Liver (tissue), 9 donors: ENCODE data around the gene LRMDA. TPM values are rescaled to one million over a fixed set of nuclear protein-coding genes. Genes with fewer than 3 reads are reported as not detected.

Source experiments
- DNase-seq: peaks from one replicate; pipeline ENCODE4 v3.0.0-alpha.2; 2017; ENCODE audit warnings: low spot score
- H3K27ac ChIP-seq, 2 donors: one replicate each; pipeline ENCODE4 v1.7.0; 2013; ENCODE audit warnings: inconsistent platforms in 2 of 2, low read length in 2 of 2, control low read depth in 1 of 2, low read depth in 1 of 2, mild to moderate bottlenecking in 1 of 2
- H3K27me3 ChIP-seq, 4 donors: one replicate each; pipeline versions ENCODE4 v1.6.1 to v1.7.0; 2013; ENCODE audit warnings: low read length in 3 of 4, inconsistent platforms in 1 of 4, mild to moderate bottlenecking in 1 of 4, moderate library complexity in 1 of 4; ENCODE audit not compliant: control insufficient read depth in 4 of 4, insufficient read depth in 4 of 4
- H3K36me3 ChIP-seq, 4 donors: one replicate each; pipeline versions ENCODE4 v1.6.1 to v1.7.0; 2013; ENCODE audit warnings: low read length in 3 of 4, mild to moderate bottlenecking in 3 of 4, low read depth in 1 of 4, moderate library complexity in 1 of 4; ENCODE audit not compliant: control insufficient read depth in 4 of 4, insufficient read depth in 3 of 4
- H3K4me1 ChIP-seq, 4 donors: one replicate each; pipeline versions ENCODE4 v1.6.1 to v1.7.0; 2013; ENCODE audit warnings: low read length in 3 of 4, mild to moderate bottlenecking in 3 of 4, moderate library complexity in 1 of 4; ENCODE audit not compliant: control insufficient read depth in 4 of 4, insufficient read depth in 4 of 4
- H3K4me3 ChIP-seq, 3 donors: one replicate each; pipeline versions ENCODE4 v1.6.1 to v1.7.0; 2013; ENCODE audit warnings: low read length in 3 of 3, control low read depth in 1 of 3, low read depth in 1 of 3, mild to moderate bottlenecking in 1 of 3
- H3K9ac ChIP-seq, 2 donors: one replicate each; pipeline ENCODE4 v1.7.0; 2013; ENCODE audit warnings: low read length in 2 of 2, mild to moderate bottlenecking in 2 of 2, moderate library complexity in 2 of 2, control low read depth in 1 of 2, low read depth in 1 of 2
- H3K9me3 ChIP-seq, 4 donors: one replicate each; pipeline versions ENCODE4 v1.6.1 to v1.7.0; 2013; ENCODE audit warnings: low read length in 3 of 4; ENCODE audit not compliant: control insufficient read depth in 4 of 4
- ATF3 ChIP-seq: IDR thresholded peaks from 2 replicates; pipeline ENCODE4 v1.6.1; 2016; ENCODE audit warnings: antibody characterized with exemption
- CTCF ChIP-seq: fragments of 150-350 bp; IDR thresholded peaks from 2 replicates; pipeline ENCODE4 v1.5.1; 2017; ENCODE audit warnings: improper control_type of control experiment, low read depth, low read length; ENCODE audit not compliant: missing input control
- EGR1 ChIP-seq, 2 donors: IDR thresholded peaks; 2 replicates each; pipeline ENCODE4 v1.6.1; 2016 to 2018; ENCODE audit warnings: antibody characterized with exemption in 2 of 2, low read depth in 2 of 2
- FOXA1 ChIP-seq: IDR thresholded peaks from 2 replicates; pipeline ENCODE4 v1.6.1; 2016; ENCODE audit warnings: antibody characterized with exemption
- FOXA2 ChIP-seq: IDR thresholded peaks from 2 replicates; pipeline ENCODE4 v1.6.1; 2016; ENCODE audit warnings: antibody characterized with exemption
- GABPA ChIP-seq, 2 donors: IDR thresholded peaks in 1 of 2; conservative IDR thresholded peaks in 1 of 2; 2 replicates each; pipeline ENCODE4 v1.6.1; 2016; ENCODE audit warnings: antibody characterized with exemption in 2 of 2, mild to moderate bottlenecking in 1 of 2, moderate library complexity in 1 of 2
- HNF4A ChIP-seq, 2 donors: conservative IDR thresholded peaks; 2 replicates each; pipeline ENCODE4 v1.6.1; 2016; ENCODE audit warnings: antibody characterized with exemption in 2 of 2, mild to moderate bottlenecking in 2 of 2
- HNF4G ChIP-seq: IDR thresholded peaks from 2 replicates; pipeline ENCODE4 v1.6.1; 2016; ENCODE audit warnings: antibody characterized with exemption
- JUND ChIP-seq, 2 donors: IDR thresholded peaks; 2 replicates each; pipeline ENCODE4 v1.6.1; 2016; ENCODE audit warnings: antibody characterized with exemption in 2 of 2
- MAX ChIP-seq: IDR thresholded peaks from 2 replicates; pipeline ENCODE4 v1.6.1; 2016; ENCODE audit warnings: antibody characterized with exemption
- NR2F2 ChIP-seq: IDR thresholded peaks from 2 replicates; pipeline ENCODE4 v1.6.1; 2016; ENCODE audit warnings: antibody characterized with exemption
- RAD21 ChIP-seq, 2 donors: IDR thresholded peaks; 2 replicates each; pipeline ENCODE4 v1.6.1; 2016; ENCODE audit warnings: antibody characterized with exemption in 2 of 2, mild to moderate bottlenecking in 2 of 2
- RXRA ChIP-seq, 2 donors: IDR thresholded peaks; 2 replicates each; pipeline ENCODE4 v1.6.1; 2017 to 2018; ENCODE audit warnings: antibody characterized with exemption in 2 of 2, mild to moderate bottlenecking in 1 of 2
- SP1 ChIP-seq: IDR thresholded peaks from 2 replicates; pipeline ENCODE4 v1.6.1; 2018; ENCODE audit warnings: antibody characterized with exemption, mild to moderate bottlenecking
- TAF1 ChIP-seq: conservative IDR thresholded peaks from 2 replicates; pipeline ENCODE4 v1.6.1; 2016; ENCODE audit warnings: antibody characterized with exemption, mild to moderate bottlenecking
- YY1 ChIP-seq: IDR thresholded peaks from 2 replicates; pipeline ENCODE4 v1.6.1; 2016; ENCODE audit warnings: antibody characterized with exemption, mild to moderate bottlenecking
- ZBTB33 ChIP-seq: IDR thresholded peaks from 2 replicates; pipeline ENCODE4 v1.6.1; 2016; ENCODE audit warnings: antibody characterized with exemption
- WGBS: extraction: QIAGEN DNeasy Blood & Tissue Kit; methylation state at CpG from one replicate; pipeline ENCODE4 v1.1.7; 2013; 5-methylcytosine and 5-hydroxymethylcytosine counted together
- polyA plus RNA-seq, 2 donors: library from polyadenylated mRNA; stranded (reverse) in 1 of 2; unstranded in 1 of 2; fragments of 200-250 nt in 1 of 2; fragments of >200 nt in 1 of 2; fragmentation: Nextera tagmentation in 1 of 2; extraction: Ambion mirVana in 1 of 2; gene quantifications; one replicate each; pipeline versions ENCODE4 v1.2.1 to v1.2.3, GENCODE V29; 2013 to 2015
- total RNA-seq, 2 donors: library from RNA; depleted of rRNA; stranded (reverse); fragments of >200 nt; gene quantifications; one replicate each; pipeline ENCODE4 v1.2.3, GENCODE V29; 2014
- donor health status: healthy.
- donor health status: healthy.
- donor health status: healthy.
- donor health status: healthy.
- donor health status: healthy.

The LRMDA gene
- total and polyA plus RNA-seq, 4 donors = 7.9 to 15.8 (median 11.3) TPM

GRCh38 chr10:75657351-75657750 lies 225.9 kb downstream of the LRMDA start:
- no peak overlapping the region for H3K4me3 ChIP-seq
- no peak for DNase-seq
- H3K27ac ChIP-seq = no peak overlapping the region
- H3K27me3 ChIP-seq = no peaks in the 10 kb centered on the region
- peaks cover 0 to 2% (median 0%) of the 10 kb centered on the region in 4 donors for H3K36me3 ChIP-seq
- H3K9me3 ChIP-seq = no peaks in the 10 kb centered on the region
- 98% methylated on average over 2 of the region's 2 CpGs for WGBS
- H3K4me1 ChIP-seq = peaks cover 0 to 5% (median 2%) of the 10 kb centered on the region in 4 donors
- no peak for TF ChIP-seq TAF1
- TF ChIP-seq RAD21 (IDR thresholded peaks at IDR 0.05) = no peak
- no peak for TF ChIP-seq CTCF
- no peak for TF ChIP-seq JUND (IDR thresholded peaks at IDR 0.05)
- no peak for TF ChIP-seq HNF4A (conservative IDR thresholded peaks at IDR 0.05)
- TF ChIP-seq NR2F2 = no peak
- no peak for TF ChIP-seq ATF3
- no peak for TF ChIP-seq FOXA1
- no peak for TF ChIP-seq EGR1 (IDR thresholded peaks at IDR 0.05; ENCODE audit: low read depth in 2 of 2)
- TF ChIP-seq ZBTB33 = no peak
- TF ChIP-seq FOXA2 = no peak
- TF ChIP-seq RXRA (IDR thresholded peaks at IDR 0.05) = no peak
- TF ChIP-seq SP1 = no peak
- no peak for TF ChIP-seq GABPA (IDR thresholded peaks at IDR 0.05 in 1 of 2, conservative IDR thresholded peaks at IDR 0.05 in 1 of 2)
- H3K9ac ChIP-seq = no peak overlapping the region

- peaks cover 0 to 2% (median 0%) of the 10 kb centered on the region in 4 donors for H3K36me3 ChIP-seq
- H3K9me3 ChIP-seq = no peaks in the 10 kb centered on the region
- peaks cover 0 to 12% (median 3%) of the 10 kb centered on the region in 4 donors for H3K4me1 ChIP-seq
- no peak overlapping the region for H3K9ac ChIP-seq
- 96% methylated on average over 4 of the region's 4 CpGs for WGBS
- H3K27me3 ChIP-seq = no peaks in the 10 kb centered on the region
- no peak overlapping the region for H3K4me3 ChIP-seq
- no peak for DNase-seq
- no peak overlapping the region for H3K27ac ChIP-seq
- TF ChIP-seq RXRA (IDR thresholded peaks at IDR 0.05) (no peak), HNF4A (conservative IDR thresholded peaks at IDR 0.05) (no peak), EGR1 (IDR thresholded peaks at IDR 0.05; ENCODE audit: low read depth in 2 of 2) (no peak), NR2F2 (no peak), YY1 (no peak), FOXA2 (no peak), MAX (no peak), TAF1 (no peak), RAD21 (IDR thresholded peaks at IDR 0.05) (no peak), HNF4G (no peak)
Measured at GRCh38 chr10:75658036-75658435, 226.6 kb downstream of the LRMDA start.
